ENCODE data around the gene COL18A1.
"Not testable (repeated sequence)": the region's sequence is repeated elsewhere in the genome, so short reads cannot be mapped to it uniquely, and the experiment has no call there.

The COL18A1 gene

DNA sequence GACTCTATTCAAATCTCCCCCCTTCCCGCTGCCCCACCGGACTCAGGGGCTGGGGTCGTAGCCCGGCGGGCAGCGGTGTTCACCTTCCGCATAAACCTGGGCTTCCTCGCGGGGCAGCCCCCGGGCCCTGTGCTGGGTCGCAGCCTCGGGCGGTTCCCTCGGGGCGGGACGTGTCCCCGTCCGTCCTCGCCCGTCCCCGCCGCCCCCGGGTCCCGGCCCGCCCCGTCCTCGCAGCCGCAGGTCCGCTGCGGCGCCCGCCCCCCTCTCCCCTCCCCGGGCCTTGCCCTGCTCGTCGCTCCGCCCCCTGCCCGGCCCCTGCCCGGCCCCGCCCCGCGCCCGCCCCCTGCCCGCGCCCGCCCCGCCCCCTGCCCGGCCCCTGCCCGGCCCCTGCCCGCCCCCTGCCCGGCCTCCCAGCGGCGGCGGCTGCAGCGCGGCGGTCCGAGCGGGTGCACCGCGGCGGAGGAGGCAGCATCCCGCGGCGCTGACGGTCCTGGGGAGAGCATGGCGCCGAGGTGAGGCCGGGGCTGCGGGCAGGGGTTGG, at the start of gene COL18A1:
COL18A1 (plus strand) TSS at position 436 of the 541 bp plus-strand sequence; CDS start at position 502, 66 bp downstream.
- peak in 2 of 6 experiments; percentile 20 to 35 for DNase-seq

DNA sequence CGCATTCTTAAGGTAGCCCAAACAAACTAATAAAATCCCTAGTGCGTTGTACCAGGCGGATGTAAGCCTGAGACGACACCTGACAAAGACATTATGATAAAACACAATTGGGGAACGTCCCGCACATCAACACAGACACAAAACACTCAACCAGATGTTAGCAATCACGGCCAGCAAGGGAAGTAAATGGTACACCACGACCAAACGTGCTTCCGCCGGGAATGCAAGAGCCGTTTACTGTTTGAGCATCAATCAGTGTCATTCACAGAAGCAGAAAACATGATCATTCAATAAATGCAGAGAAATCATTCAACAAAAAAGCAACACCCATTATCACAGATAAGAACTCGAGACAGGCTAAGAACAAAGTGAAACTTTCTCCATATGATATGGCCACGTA, 49.4 kb upstream of the COL18A1 start:
- DNase-seq: no peak

DNA sequence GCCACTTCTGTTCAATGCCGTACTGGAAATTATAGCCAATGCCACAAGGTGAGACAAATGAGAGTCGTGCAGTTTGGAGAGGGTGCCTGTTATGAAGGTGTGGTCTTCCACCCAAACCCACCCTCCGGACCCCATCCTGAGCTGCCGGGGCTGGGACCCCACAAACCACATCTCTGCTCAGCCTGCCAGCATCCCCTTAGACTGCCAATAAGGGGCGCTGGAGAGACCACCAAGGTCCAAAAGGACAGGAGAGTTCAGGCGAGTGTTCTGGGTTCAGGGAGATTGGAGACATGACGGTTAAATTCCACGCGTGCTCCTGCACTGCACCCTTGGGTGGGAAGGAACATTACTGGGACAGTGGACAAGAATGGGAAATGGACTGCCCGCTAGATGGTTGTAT, 48.7 kb upstream of the COL18A1 start:
- DNase-seq: no peak

DNA sequence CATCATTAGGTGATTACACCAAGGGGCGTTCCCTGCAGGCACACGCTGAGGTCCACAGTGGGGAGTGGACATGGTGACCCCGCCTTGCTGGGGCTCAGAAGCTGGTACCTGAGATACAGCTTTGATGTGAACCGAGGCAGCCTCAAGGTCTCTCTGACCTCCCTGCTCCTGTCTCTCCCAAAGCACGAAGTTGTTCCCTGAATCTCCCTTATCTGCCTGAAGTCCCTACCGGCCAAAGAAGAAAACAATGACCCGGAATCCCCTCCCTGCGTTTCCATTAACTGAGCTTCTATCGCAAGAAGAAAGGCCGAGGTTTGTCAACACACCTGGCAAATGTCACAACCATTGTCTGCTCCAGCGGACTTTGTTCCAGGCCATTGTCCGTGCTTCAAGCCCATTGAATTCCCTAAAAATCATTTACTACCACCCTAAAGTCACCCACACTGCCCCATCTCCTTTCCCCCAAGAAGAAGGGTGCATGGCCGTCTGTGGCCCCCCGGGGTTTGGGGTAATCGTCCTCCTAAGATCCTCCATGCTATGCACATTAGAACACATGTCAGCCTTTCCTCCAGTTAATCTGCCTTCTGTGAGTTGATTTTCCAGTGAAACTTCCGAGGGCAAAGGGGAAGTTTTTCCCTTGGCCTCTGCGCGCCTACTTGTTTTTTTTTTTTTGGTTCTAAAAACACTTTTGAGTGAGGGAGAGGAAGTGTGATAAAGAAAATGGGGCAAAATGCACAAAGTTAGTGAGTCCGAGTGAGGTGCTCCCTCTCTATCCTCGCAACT, 48.1 kb upstream of the COL18A1 start:
- DNase-seq: no peak

DNA sequence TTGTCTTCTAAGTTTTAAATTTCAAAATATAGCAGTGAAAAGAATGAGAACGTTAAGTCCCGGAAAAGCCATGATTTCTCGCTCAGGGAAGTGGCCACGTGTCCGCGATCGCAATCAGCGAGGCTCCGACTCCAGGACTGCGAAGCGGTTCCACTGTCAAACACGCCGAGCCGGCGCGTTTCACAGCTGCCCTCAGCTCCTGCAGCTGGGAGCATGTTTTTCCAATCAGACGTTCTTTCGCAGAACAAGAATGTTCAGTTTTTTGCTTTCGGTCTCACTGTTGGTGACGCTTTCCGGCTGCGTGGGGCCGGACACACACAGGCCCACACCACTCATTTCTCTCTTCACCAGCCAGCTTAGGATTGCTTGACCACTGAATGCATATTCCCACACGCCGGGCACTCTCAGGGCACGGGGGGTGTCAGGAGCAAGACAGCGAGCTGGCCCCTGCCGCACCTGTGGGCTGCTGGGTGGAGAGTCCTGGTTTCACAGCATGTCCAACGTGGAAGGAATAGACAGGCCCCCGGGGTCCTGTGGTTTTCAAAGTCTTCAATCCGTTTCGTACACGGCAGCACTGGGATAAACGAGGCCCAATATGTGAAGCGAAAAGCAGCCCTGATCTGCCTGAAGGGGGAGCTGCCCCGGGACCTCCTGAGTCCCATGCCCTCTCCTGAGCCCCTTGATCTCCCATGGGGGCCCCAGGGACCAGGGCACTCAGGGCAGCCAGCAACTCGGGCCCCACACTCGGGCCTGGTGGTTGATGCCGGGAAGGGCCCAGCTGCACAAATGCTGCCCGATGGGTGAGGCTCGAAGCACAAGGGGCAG, 47.3 kb upstream of the COL18A1 start:
- DNase-seq: no peak

DNA sequence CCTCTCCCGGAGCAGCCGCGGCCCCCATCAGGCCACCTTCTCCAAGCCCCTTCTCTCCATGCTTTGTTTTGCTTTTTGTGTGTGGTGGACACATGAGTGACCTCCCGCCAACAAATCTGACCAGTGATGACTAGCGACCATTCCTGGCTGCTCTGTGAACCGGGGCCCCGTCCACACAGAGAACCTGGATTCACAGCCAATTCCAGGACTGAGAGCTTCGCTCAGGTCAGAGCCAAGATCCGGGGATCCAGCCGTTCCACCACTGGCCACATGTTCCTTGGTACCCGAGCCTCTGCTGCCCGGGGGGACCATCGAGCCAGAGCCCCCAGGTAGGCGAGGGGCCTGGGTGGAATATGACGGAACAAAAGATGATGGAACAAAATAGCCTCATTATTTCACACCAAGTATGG, 46.7 kb upstream of the COL18A1 start:
- no peak for DNase-seq

DNA sequence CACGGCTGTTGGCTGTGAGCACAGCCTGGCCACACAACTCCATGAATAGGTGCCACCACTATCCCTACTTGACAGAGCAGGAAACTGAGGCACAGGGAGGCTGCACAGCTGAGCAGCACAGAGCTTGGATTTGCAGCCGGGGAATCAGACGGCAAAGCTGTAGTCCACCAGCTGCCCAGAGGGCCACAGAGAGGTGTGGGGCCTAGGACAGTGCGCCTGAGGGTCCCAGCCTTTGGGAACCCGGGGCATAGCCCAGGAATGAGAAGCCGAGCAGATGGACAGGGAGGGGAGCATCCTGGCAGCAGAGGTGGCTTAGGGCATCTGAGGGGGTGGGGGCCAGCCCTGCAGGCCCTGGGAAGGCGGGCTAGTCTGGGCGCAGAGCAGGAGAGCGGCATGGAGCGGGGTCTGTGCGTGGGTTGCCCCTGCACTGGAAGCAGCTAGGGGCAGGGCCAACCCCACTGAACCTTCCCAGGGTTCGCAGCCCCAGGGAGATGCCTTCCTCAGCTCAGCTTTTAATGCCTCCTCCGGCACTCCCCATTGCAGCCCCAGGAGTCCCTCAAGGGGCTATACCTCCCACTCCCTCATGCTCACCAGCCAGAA, 46.2 kb upstream of the COL18A1 start:
- DNase-seq: no peak

DNA sequence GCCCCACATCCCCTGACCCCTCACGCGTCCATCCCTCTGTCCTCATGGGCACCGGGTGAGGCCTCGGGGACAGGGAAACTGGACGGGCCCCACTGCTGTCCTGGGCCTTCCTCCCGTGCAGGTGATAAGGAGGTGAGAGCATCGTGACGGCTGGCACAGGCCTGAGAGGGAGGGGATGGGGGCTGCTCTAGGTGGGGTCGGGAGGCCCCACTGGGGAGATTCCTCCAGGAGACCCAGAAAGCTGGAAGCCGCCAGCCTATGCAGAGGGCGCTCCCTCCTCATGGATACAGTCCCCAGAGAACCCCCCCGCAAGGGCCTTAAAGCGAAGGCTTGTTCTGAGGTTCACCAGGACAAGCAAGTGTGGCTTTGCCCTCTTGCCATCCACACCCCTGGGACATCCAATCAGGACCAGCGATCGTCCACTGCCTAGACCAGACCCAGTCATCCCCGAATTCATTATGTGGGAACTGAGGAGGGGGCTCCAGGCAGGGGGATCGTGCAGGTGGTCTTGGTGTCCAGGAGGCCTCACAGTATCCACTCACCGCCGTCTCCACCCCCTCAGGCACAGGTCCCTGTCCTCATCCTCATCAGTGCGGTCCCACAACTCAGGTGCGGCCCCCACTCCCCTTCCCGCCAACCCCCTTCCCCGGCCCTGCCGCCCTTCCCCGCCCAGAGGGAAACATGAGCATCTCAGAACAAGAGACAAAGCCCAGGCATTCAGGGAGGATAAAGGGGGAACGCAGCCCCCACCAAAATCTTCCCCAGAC, 45.3 kb upstream of the COL18A1 start:
- no peak for DNase-seq

DNA sequence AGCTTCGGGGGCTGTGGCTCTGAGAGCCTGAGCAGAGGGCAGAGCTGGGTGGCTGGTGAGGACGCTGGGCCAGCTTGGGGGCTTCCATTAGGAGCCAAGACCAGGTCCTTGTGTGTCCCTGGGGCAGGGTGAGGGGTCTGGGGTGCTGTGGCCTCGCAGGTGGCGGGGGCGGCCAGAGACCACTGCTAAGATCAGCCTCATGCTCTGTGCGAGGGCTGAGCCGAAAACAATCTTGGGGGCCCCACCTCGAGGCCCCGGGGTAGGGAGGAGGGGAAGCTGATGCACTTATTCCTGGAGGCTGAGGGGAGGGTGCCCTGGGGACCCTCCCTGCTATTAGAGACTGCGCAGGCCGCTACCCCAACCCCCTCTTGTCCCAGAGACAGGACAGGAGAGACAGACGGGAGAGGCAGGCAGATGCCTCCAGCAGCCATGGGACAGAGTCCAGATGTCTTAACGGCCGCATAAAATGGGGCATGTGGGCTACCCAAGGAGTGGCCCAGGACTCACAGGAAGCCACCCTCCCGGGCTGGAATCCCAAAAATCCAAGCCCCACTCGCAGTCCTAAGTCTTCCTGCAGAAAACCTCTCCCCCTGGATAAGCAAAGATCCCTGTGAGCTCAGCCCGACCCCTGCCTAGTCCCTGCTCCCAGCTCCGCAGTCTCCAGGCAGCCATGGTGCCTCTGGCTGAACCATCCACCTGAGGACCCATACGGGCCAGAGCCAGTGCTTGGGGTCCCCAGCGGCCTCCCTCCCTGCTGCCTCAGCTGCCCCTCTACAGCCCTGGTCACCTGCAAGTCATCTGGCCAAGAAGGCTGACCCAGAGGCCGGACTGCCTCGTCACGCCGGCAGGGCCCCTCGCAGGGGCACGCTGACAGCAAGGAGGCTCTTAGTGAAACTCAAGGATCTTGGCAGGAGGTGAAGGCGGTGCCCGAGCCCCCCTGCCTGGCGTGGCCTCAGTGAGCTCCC, 43.6 kb upstream of the COL18A1 start:
- no peak for DNase-seq

DNA sequence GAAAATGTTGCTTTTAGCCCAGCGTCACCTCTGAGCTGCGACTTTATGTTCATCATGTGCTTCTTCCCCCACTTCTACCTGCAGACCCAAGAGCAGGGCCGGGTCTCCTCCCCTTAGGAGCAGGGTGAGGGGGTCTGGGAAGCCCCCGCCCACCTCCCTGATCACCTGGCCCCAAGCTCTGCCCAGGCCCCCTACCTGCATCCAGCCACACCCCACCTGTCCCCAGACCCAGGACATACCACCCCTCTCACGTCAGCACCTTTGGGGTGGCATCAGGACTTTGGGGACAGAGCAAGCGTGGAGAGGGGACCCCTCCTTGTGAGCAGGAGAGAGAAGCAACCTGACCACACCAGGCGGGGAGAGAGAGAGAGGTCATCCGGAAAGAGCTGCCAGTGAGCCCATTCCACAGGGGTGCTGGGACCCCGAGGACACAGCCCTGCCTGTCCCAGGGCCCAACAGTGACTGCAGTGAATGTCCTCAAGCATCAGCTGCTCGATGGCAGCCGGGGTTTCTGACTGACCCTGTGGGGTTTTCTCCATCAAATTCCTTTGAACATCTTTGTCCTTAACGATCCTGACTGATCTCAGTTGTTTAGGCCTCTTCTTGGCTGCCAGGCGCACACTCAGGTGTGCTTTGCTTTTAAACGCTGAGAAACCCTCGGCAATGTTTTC, 42.8 kb upstream of the COL18A1 start:
- DNase-seq: no peak

DNA sequence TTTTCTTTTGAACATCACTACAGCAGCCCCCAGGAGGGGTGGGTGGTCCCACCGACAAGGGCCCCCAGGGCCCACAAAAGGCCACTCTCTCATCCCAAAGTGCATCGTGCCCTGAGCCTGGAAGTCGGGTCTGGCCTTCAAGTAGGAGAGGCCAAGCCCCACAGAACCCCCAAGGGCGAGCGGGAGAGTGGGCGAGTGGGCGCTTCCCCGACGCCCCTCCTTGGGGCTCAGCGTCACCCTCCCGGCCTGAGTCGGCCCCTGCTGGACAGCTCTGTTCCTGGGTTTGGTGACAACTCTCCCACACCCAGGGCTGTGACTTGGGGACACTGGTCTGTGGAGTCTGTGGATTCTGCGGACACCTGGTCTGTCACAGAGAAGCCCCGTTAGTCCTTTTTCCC, 42.2 kb upstream of the COL18A1 start:
- DNase-seq: no peak

DNA sequence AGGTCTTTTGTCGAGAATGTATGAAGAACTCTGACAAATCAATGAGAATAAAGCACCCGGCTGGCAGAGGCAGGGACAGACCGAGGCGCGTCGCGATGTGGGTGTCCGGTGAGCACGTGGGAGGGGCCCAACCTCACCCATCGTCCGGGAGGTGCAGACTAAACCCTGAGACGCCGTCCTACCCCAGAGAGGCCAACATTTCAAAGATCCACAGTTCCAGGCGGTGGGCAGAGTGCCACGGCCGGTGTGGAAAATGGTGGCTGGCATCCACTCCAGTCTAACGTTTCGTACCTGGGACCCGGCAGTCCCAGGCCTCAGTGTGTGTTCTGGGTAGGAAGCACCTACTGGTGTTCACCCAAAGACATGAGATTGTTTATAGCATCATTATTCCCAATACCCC, 41.7 kb upstream of the COL18A1 start:
- DNase-seq: not testable (repeated sequence)

DNA sequence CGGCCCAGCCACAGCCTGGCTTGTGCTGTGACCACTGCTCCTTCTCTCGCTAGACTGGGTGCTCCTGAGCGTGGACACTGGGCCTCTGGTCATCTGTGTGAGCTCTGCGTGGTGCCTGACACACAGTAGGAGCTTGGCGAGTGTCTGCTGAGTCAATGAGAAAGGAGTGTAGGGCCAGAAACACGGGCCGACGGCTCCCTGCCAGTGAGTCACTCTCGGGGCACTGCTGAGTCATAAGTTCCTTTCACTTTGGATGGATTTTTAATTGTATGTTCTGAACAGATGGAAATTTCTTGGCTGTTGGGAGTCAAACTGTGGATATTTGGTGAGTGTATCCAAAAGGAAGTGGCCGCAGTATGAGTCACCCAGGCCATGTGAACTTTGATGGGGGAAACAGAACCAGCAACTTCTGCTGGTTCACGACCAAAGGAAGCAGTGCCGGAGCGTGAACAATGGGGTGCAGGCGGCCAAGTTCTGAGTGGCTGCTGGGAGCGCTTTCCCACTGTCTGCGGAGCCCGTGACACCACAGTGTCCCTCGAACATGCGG, 41.0 kb upstream of the COL18A1 start:
- no peak for DNase-seq

DNA sequence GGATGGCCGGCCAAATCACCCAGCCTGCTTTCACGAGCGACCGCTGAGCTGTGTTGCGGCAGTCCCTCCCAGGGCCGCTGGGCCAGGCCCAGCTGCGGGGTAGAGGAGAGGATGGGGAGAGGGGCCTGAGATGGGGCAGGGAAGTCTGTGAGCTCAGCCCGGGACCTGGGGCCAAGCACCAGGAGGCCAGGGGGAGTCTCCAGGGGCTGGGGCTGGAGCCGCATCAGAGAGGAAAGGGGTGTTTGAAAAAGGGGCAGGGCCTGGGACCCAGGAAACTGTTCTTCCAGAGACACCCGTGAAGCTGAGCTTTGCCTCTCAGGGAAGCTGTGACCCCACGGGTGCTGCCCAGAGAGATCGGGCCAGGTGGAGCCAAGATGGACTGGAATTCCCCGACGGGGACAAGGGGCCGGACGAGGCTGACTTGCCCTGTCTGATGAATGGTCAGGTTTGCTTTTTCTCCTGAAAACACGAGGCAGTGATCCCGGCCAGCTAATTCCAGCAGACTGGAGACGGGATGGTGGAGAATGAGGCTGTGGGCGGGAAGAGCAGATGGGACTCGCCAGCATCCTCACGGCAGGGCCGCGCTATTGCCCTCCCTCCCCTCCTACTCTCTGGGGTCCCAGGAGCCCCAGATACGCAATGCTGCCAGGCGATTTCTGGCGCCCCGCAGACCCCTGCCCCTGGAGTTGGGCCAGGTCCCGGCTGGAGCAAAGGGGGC, 40.3 kb upstream of the COL18A1 start:
- DNase-seq: no peak

DNA sequence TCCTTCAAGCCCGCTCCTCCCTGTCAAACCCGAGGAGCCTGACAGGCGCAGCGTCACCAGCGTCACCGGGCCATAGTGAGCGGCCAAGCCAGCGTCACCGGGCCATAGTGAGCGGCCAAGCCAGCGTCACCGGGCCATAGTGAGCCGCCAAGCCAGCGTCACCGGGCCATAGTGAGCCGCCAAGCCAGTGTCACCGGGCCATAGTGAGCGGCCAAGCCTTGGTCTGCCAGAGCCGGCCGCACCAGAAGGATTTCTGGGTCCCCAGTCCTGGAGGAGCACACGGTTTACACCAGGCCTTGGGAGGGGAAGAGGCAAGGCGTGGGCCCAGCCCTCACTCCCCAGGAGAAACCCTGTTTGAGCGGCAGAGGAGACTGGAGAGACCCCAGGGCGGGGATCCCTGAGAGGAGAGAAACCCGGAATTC, 39.8 kb upstream of the COL18A1 start:
- no peak for DNase-seq

DNA sequence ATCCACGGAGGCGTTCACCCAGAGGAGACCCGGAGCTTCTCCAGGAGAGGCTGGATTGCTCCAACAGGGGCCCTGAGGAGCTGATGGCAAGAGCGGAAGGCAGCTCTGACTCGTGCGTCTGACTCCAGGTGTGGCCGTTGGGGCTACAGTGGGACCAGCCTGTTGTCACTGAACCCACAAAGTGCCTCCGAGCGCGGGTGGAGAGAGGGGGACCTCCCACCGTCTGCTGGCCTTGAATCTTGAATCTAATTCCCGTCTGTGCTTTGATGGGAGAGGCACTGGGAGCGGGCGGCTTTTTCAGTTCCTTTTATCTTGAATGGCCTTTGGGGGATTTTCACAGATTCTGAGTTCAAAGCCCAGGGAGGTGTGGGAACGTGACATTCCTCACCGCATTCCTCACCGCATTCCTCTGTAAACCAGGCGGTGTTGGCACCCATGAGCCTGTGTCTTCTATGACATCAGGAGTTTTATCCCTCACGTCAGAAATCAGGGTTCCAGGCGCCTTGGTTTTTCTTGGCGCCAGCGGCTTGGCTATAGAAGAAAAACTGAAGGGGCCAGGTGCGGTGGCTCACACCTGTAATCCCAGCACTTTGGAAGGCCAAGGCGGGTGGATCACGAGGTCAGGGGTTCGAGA, 39.2 kb upstream of the COL18A1 start:
- DNase-seq: no peak

DNA sequence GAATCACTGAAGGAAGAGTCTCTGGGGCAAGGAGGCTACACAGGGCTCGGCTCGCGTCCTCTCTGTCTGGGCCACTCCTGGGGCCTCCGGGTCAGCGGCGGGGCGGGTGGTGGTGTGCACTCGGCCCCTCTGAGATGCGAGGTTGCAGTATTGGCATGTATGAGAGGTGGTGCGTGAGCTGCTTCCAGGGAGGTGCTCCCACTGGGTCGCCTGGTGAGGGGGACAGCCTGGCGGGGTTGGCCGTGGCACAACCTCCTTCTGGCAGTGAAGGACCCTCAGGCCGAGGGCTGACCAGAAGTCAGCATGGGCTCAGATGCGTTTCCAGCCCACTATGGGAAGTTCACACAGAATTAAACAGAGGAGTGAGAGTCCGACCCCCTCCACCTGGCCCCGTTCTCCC, 38.5 kb upstream of the COL18A1 start:
- no peak for DNase-seq

DNA sequence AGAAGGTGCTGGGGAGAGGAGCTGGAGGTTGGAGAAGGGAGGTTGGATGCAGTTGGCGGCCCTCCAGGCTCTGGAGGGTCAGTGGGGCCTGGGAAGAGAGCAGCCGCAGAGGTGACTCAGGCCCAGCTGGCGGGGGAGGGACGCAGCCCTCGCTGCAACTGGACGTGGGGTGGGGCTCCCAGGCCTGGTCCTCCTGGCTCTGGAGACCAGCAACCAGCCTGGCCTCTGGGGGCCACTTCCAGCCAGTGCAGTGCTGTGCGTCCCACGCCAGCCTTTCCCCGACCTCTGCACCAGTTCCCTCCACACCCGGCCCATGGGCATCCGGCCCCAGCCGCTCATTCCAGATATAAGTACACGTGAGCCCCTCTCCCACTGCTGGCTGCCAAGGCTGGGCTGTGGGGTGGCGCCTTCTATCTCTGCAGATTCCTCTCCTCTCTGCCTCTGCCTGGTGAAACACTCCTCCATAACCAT, 38.0 kb upstream of the COL18A1 start:
- DNase-seq: no peak
